ENCODE measurements around the gene R3HDM4.

- TF ChIP-seq, protein P1, sequence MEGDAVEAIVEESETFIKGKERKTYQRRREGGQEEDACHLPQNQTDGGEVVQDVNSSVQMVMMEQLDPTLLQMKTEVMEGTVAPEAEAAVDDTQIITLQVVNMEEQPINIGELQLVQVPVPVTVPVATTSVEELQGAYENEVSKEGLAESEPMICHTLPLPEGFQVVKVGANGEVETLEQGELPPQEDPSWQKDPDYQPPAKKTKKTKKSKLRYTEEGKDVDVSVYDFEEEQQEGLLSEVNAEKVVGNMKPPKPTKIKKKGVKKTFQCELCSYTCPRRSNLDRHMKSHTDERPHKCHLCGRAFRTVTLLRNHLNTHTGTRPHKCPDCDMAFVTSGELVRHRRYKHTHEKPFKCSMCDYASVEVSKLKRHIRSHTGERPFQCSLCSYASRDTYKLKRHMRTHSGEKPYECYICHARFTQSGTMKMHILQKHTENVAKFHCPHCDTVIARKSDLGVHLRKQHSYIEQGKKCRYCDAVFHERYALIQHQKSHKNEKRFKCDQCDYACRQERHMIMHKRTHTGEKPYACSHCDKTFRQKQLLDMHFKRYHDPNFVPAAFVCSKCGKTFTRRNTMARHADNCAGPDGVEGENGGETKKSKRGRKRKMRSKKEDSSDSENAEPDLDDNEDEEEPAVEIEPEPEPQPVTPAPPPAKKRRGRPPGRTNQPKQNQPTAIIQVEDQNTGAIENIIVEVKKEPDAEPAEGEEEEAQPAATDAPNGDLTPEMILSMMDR (IDR thresholded peaks at IDR 0.05; ENCODE audit: extremely low read depth in 1 of 2, insufficient read depth in 1 of 2, low read depth in 1 of 2, low read length in 2 of 2) = no peak
- TF ChIP-seq GATA2 (IDR thresholded peaks at IDR 0.05; ENCODE audit: insufficient read depth, insufficient read length, low read depth, low read length) = no peak
- TF ChIP-seq POLR2AphosphoS5 (IDR thresholded peaks at IDR 0.05; ENCODE audit: insufficient read depth, low read depth, low read length) = no peak
- no peak for TF ChIP-seq JUN (IDR thresholded peaks at IDR 0.05; ENCODE audit: borderline replicate concordance, insufficient read depth, insufficient read length, low read depth)
- no peak for TF ChIP-seq POLR2A (IDR thresholded peaks at IDR 0.05; ENCODE audit: low read depth, low read length)
These were observed 46.2 kb downstream of the R3HDM4 start for GRCh38 chr19:866769-867300.

Measured in endothelial cell of umbilical vein (primary cell).